Coronary artery (tissue), 2 donors: Measurements from ENCODE around the gene GCNT3.
A peak's percentile ranks its signal among the peaks of the same experiment; 100 is the strongest.

Experiments used
- DNase-seq: peaks from one replicate; pipeline ENCODE4 v3.0.0-alpha.2; 2017; ENCODE audit warnings: low spot score
- H3K27ac ChIP-seq, 2 donors: fragments of 200-600 bp; sonication (generic); one replicate each; pipeline ENCODE4 v1.5.1; 2016 to 2019
- H3K4me3 ChIP-seq: fragments of 200-600 bp; sonication (generic); 2 replicates; pipeline ENCODE4 v1.5.1; 2016; ENCODE audit warnings: mild to moderate bottlenecking, moderate library complexity
- CTCF ChIP-seq: fragments of 200-600 bp; sonication (generic); IDR thresholded peaks from one replicate; pipeline ENCODE4 v1.5.1; 2019; ENCODE audit warnings: antibody characterized with exemption

The GCNT3 gene

GRCh38 chr15:59646277-59646676 lies 34.7 kb downstream of the GCNT3 start:
- H3K4me3 ChIP-seq: no peak overlapping the region
- no peak for DNase-seq
- H3K27ac ChIP-seq: no peak overlapping the region
- no peak for TF ChIP-seq CTCF

- TF ChIP-seq CTCF: no peak
- DNase-seq: no peak
- Histone ChIP-seq H3K4me3 (no peak overlapping the region), H3K27ac (no peak overlapping the region)
Measured at GRCh38 chr15:59647085-59647484, 35.5 kb downstream of the GCNT3 start.

- H3K27ac ChIP-seq: no peak overlapping the region
- no peak overlapping the region for H3K4me3 ChIP-seq
- TF ChIP-seq CTCF: no peak
- no peak for DNase-seq
Measured at GRCh38 chr15:59649603-59650002, 38.0 kb downstream of the GCNT3 start.

- DNase-seq: no peak
- no peak for TF ChIP-seq CTCF
- H3K4me3 ChIP-seq: no peak overlapping the region
- H3K27ac ChIP-seq: no peak overlapping the region
Measured at GRCh38 chr15:59654046-59654445, 42.5 kb downstream of the GCNT3 start.

- no peak for TF ChIP-seq CTCF
- Histone ChIP-seq H3K27ac (peak within 1 kb of the TSS; percentile 83 to 87), H3K4me3 (peak within 1 kb of the TSS; percentile 76)
- peak; percentile 97 for DNase-seq
Measured at GRCh38 chr15:59656897-59657634, 45.5 kb downstream of the GCNT3 start, which contains the start of gene GTF2A2. Gene GTF2A2 (minus strand): TSS chr15:59657515. CDS start chr15:59652277, 5,238 bp downstream.

- no peak for TF ChIP-seq CTCF
- Histone ChIP-seq H3K27ac (no peak overlapping the region), H3K4me3 (peak overlapping the region; percentile 76)
- no peak for DNase-seq
Measured at GRCh38 chr15:59657635-59658125, 46.1 kb downstream of the GCNT3 start.

GRCh38 chr15:59659366-59659765 lies 47.8 kb downstream of the GCNT3 start:
- H3K4me3 ChIP-seq: no peak overlapping the region
- no peak overlapping the region for H3K27ac ChIP-seq
- no peak for DNase-seq
- TF ChIP-seq CTCF: no peak
